HEK293 (cell line): Measurements from ENCODE around the gene C1QB.

Experiments used
- CTCF ChIA-PET: fragments of 350-600 bp; formaldehyde crosslinking; extraction: SDS; loops from one replicate; lab custom pipeline; 2021; ENCODE audit warnings: antibody characterized with exemption; lab: Yijun Ruan, JAX
- POLR2A ChIA-PET: fragments of 300-600 bp; formaldehyde crosslinking; extraction: SDS; loops from one replicate; lab custom pipeline; 2020; ENCODE audit warnings: antibody characterized with exemption, inconsistent platforms; lab: Yijun Ruan, JAX
- H3K27ac ChIP-seq: fragments of 200-500 bp; sonication (Bioruptor generic); 2 replicates; pipeline ENCODE4 v1.5.1; 2014; ENCODE audit warnings: low read depth, low read length, control low read depth, inconsistent platforms; ENCODE audit errors: extremely low read depth
- H3K36me3 ChIP-seq, 2 experiments: fragments of 200-500 bp in 1 of 2; sonication (Bioruptor generic) in 1 of 2; 1 replicate in 1 of 2; 2 replicates in 1 of 2; pipeline ENCODE4 v1.5.1; 2014 to 2017; ENCODE audit warnings: inconsistent platforms in 2 of 2, low read length in 2 of 2; ENCODE audit not compliant: control insufficient read depth in 2 of 2, insufficient read depth in 1 of 2
- H3K4me1 ChIP-seq: fragments of 200-500 bp; sonication (Bioruptor generic); 2 replicates; pipeline ENCODE4 v1.5.1; 2014; ENCODE audit warnings: mild to moderate bottlenecking, low read length, inconsistent platforms; ENCODE audit not compliant: control insufficient read depth, insufficient read depth
- H3K4me3 ChIP-seq: 2 replicates; pipeline ENCODE4 v1.5.1; 2011; ENCODE audit warnings: low read depth, mild to moderate bottlenecking, control low read depth, low read length, moderate library complexity
- H3K9me3 ChIP-seq: fragments of 200-500 bp; sonication (Bioruptor generic); 2 replicates; pipeline ENCODE4 v1.5.1; 2014; ENCODE audit warnings: low read depth, low read length, inconsistent platforms; ENCODE audit not compliant: control insufficient read depth, insufficient read depth
- ELK4 ChIP-seq: IDR thresholded peaks from 2 replicates; pipeline ENCODE4 v1.6.1; 2011; ENCODE audit warnings: mild to moderate bottlenecking, low read depth, low read length, borderline replicate concordance
- GLIS2 ChIP-seq: fragments of 450-650 bp; formaldehyde crosslinking; IDR thresholded peaks from 2 replicates; pipeline ENCODE4 v1.5.1; 2016; ENCODE audit warnings: missing biosample characterization, missing genetic modification characterization
- IKZF3 ChIP-seq: fragments of 450-650 bp; IDR thresholded peaks from 2 replicates; pipeline ENCODE4 v1.5.0; 2018; ENCODE audit warnings: missing biosample characterization, mild to moderate bottlenecking, missing genetic modification characterization, moderate library complexity
- KLF16 ChIP-seq: fragments of 450-650 bp; formaldehyde crosslinking; IDR thresholded peaks from 2 replicates; pipeline ENCODE4 v1.5.1; 2017; ENCODE audit warnings: missing biosample characterization, missing genetic modification characterization
- OVOL3 ChIP-seq: fragments of 450-650 bp; formaldehyde crosslinking; IDR thresholded peaks from 2 replicates; pipeline ENCODE4 v1.5.1; 2016; ENCODE audit warnings: missing biosample characterization, missing genetic modification characterization
- ZBTB10 ChIP-seq: fragments of 450-650 bp; formaldehyde crosslinking; IDR thresholded peaks from 2 replicates; pipeline ENCODE4 v1.5.1; 2016; ENCODE audit warnings: missing biosample characterization, missing genetic modification characterization
- ZIC2 ChIP-seq: fragments of 450-650 bp; formaldehyde crosslinking; IDR thresholded peaks from 2 replicates; pipeline ENCODE4 v1.5.1; 2016; ENCODE audit warnings: missing biosample characterization, missing genetic modification characterization
- ZNF132 ChIP-seq: fragments of 450-650 bp; formaldehyde crosslinking; IDR thresholded peaks from 2 replicates; pipeline ENCODE4 v1.5.1; 2017; ENCODE audit warnings: missing biosample characterization, missing genetic modification characterization, borderline replicate concordance
- ZNF157 ChIP-seq: fragments of 450-650 bp; formaldehyde crosslinking; IDR thresholded peaks from 2 replicates; pipeline ENCODE4 v1.5.1; 2016; ENCODE audit warnings: missing biosample characterization, missing genetic modification characterization
- ZNF23 ChIP-seq: fragments of 450-650 bp; formaldehyde crosslinking; IDR thresholded peaks from 2 replicates; pipeline ENCODE4 v1.5.1; 2016; ENCODE audit warnings: missing biosample characterization, missing genetic modification characterization, borderline replicate concordance
- ZNF529 ChIP-seq: fragments of 450-650 bp; formaldehyde crosslinking; IDR thresholded peaks from 2 replicates; pipeline ENCODE4 v1.5.1; 2017; ENCODE audit warnings: missing genetic modification characterization, missing biosample characterization; ENCODE audit not compliant: insufficient replicate concordance
- ZNF558 ChIP-seq: fragments of 450-650 bp; formaldehyde crosslinking; IDR thresholded peaks from 2 replicates; pipeline ENCODE4 v1.5.1; 2016; ENCODE audit warnings: missing biosample characterization, missing genetic modification characterization
- ZNF596 ChIP-seq: fragments of 450-650 bp; IDR thresholded peaks from 2 replicates; pipeline ENCODE4 v1.5.0; 2018; ENCODE audit warnings: missing biosample characterization, mild to moderate bottlenecking, missing genetic modification characterization, moderate library complexity
- ZNF76 ChIP-seq: fragments of 450-650 bp; formaldehyde crosslinking; IDR thresholded peaks from 2 replicates; pipeline ENCODE4; 2016; ENCODE audit warnings: low read depth, missing biosample characterization, missing genetic modification characterization, borderline replicate concordance
- ZSCAN16 ChIP-seq: fragments of 450-650 bp; formaldehyde crosslinking; IDR thresholded peaks from 2 replicates; pipeline ENCODE4 v1.5.1; 2016; ENCODE audit warnings: missing biosample characterization, missing genetic modification characterization
- TF ChIP-seq, protein P1 (sequence below): fragments of 450-650 bp; formaldehyde crosslinking; IDR thresholded peaks from 2 replicates; pipeline ENCODE4 v1.5.1; 2016; ENCODE audit warnings: missing biosample characterization, missing genetic modification characterization
- TF ChIP-seq, protein P2 (sequence below): fragments of 450-650 bp; formaldehyde crosslinking; IDR thresholded peaks from 2 replicates; pipeline ENCODE4 v1.5.1; 2016; ENCODE audit warnings: missing biosample characterization, missing genetic modification characterization

C1QB gene

GRCh38 chr1:22633697-22634463 is 19.2 kb upstream of the C1QB start:
- no peak overlapping the region for H3K27ac ChIP-seq
- no peaks in the 10 kb centered on the region for H3K4me1 ChIP-seq
- TF ChIP-seq ZNF76 (tag by site-specific recombination), result no peak
- no peak for TF ChIP-seq IKZF3
- TF ChIP-seq ELK4, result no peak
- TF ChIP-seq, protein P1, sequence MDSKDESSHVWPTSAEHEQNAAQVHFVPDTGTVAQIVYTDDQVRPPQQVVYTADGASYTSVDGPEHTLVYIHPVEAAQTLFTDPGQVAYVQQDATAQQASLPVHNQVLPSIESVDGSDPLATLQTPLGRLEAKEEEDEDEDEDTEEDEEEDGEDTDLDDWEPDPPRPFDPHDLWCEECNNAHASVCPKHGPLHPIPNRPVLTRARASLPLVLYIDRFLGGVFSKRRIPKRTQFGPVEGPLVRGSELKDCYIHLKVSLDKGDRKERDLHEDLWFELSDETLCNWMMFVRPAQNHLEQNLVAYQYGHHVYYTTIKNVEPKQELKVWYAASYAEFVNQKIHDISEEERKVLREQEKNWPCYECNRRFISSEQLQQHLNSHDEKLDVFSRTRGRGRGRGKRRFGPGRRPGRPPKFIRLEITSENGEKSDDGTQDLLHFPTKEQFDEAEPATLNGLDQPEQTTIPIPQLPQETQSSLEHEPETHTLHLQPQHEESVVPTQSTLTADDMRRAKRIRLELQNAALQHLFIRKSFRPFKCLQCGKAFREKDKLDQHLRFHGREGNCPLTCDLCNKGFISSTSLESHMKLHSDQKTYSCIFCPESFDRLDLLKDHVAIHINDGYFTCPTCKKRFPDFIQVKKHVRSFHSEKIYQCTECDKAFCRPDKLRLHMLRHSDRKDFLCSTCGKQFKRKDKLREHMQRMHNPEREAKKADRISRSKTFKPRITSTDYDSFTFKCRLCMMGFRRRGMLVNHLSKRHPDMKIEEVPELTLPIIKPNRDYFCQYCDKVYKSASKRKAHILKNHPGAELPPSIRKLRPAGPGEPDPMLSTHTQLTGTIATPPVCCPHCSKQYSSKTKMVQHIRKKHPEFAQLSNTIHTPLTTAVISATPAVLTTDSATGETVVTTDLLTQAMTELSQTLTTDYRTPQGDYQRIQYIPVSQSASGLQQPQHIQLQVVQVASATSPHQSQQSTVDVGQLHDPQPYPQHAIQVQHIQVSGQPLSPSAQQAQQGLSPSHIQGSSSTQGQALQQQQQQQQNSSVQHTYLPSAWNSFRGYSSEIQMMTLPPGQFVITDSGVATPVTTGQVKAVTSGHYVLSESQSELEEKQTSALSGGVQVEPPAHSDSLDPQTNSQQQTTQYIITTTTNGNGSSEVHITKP (tag by site-specific recombination), result no peak
- no peak for TF ChIP-seq ZNF596
- H3K4me3 ChIP-seq, result no peak overlapping the region
- no peaks in the 10 kb centered on the region for H3K36me3 ChIP-seq
- ChIA-PET POLR2A (no interaction called here), CTCF (interaction anchor here (0.9 to 2.0 kb wide), 4 partner anchors 8 to 217 kb away, joined by 3 to 8 read pairs (median 3); no protein-coding TSS in a partner anchor)
- no peaks in the 10 kb centered on the region for H3K9me3 ChIP-seq

DNA sequence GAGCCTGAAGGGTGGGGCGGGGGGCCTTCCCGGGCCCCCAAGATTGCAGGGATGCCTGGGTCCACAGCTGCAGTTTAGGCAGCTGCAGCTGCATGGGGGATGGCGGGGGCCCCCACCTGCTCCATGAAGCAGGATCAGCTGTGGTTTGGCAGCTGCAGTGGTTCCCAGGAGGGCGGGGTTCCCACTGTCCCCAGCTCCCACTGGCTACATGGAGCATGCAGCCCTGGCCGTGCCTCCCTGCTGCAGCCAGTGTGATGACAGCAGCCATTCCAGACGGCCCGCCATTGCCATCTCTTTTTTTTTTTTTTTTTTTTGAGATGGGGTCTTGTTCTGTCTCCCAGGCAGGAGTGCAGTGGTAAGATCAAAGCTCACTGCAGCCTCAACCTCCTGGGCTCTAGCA is 17.6 kb upstream of the C1QB start:
- Histone ChIP-seq H3K36me3 (no peaks in the 10 kb centered on the region), H3K9me3 (no peaks in the 10 kb centered on the region), H3K4me1 (no peaks in the 10 kb centered on the region), H3K4me3 (no peak overlapping the region), H3K27ac (no peak overlapping the region)
- ChIA-PET CTCF (interaction anchor here (0.7 to 1.3 kb wide), 2 partner anchors 215 to 291 kb away, joined by 3 read pairs; no protein-coding TSS in a partner anchor), POLR2A (interaction anchor here (0.7 kb wide), 2 partner anchors 456 to 517 kb away, joined by 4 read pairs; no protein-coding TSS in a partner anchor)
- no peak for TF ChIP-seq ZNF132
- TF ChIP-seq GLIS2 (tag by site-specific recombination), result 0 out of 2 replicates have a peak, but pooled peaks have one; percentile 1

DNA sequence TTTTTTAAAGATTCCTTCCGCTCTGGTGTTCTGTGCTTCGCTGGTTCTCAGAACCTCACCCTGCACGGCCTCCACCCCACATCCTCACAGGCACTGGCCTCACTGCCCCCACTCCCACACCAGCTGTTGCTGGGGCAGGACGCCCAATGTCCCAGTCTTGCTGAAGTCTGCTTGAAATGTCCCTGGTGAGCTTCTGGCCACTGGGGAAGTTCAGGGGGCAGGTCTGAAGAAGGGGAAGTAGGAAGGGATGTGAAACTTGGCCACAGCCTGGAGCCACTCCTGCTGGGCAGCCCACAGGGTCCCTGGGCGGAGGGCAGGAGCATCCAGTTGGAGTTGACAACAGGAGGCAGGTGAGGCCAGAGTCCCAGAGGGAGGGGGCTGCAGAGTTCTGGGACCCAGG is 16.7 kb upstream of the C1QB start, which contains the start of gene C1QA:
Gene C1QA (plus strand): TSS at position 276 of the 400 bp plus-strand sequence. CDS start 989 bp downstream, outside the sequence.
- H3K4me1 ChIP-seq, result no peaks in the 10 kb centered on the region
- no peaks in the 10 kb centered on the region for H3K36me3 ChIP-seq
- ChIA-PET CTCF (interaction anchor here (0.6 to 1.3 kb wide), 2 partner anchors 157 to 216 kb away, joined by 3 read pairs; no protein-coding TSS in a partner anchor), POLR2A (no interaction called here)
- H3K27ac ChIP-seq, result no peak within 1 kb of the TSS
- H3K4me3 ChIP-seq, result no peak within 1 kb of the TSS
- no peaks in the 10 kb centered on the region for H3K9me3 ChIP-seq
- TF ChIP-seq ZIC2, result peak; percentile 74
- TF ChIP-seq ZNF558, result no peak

DNA sequence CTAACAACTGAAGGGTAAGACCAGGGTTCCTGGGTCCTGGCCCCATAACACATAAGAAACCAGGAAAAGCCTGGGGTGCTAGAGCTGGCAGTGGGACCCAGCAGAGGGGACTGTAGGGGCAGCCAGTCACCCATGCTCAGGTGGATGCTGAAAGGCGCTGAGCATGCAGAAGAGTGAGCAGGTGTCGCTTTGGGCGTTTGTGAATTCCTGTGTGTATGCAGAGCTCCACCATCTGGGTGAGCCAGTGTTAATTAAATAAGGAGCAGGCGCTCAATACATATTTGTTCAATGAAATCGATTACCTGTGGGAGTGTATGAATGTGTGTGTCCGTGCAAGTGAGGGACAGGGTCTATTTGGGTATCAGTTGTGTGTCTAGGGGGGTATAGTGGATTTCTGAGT is 16.1 kb upstream of the C1QB start:
- H3K27ac ChIP-seq, result no peak overlapping the region
- POLR2A ChIA-PET, result no interaction called here
- no peaks in the 10 kb centered on the region for H3K4me1 ChIP-seq
- no peaks in the 10 kb centered on the region for H3K36me3 ChIP-seq
- H3K9me3 ChIP-seq, result no peaks in the 10 kb centered on the region
- CTCF ChIA-PET, result interaction anchor here (1.3 kb wide), 1 partner anchor 217 kb away, joined by 3 read pairs; no protein-coding TSS in a partner anchor
- H3K4me3 ChIP-seq, result no peak overlapping the region
- no peak for TF ChIP-seq ZNF529 (tag by site-specific recombination)
- no peak for TF ChIP-seq OVOL3
- no peak for TF ChIP-seq ZSCAN16 (tag by site-specific recombination)
- TF ChIP-seq, protein P2, sequence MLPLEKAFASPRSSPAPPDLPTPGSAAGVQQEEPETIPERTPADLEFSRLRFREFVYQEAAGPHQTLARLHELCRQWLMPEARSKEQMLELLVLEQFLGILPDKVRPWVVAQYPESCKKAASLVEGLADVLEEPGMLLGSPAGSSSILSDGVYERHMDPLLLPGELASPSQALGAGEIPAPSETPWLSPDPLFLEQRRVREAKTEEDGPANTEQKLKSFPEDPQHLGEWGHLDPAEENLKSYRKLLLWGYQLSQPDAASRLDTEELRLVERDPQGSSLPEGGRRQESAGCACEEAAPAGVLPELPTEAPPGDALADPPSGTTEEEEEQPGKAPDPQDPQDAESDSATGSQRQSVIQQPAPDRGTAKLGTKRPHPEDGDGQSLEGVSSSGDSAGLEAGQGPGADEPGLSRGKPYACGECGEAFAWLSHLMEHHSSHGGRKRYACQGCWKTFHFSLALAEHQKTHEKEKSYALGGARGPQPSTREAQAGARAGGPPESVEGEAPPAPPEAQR (tag by site-specific recombination), result no peak
- TF ChIP-seq ZNF23 (tag by site-specific recombination), result no peak
- TF ChIP-seq ZNF157 (tag by site-specific recombination), result no peak
- no peak for TF ChIP-seq ZBTB10 (tag by site-specific recombination)
- TF ChIP-seq KLF16 (tag by site-specific recombination), result no peak
